Right kidney (tissue), 1 donor: ENCODE results near the gene SCAMP4.
"Not testable (repeated sequence)": the region's sequence is repeated elsewhere in the genome, so short reads cannot be mapped to it uniquely, and the experiment has no call there.

Experiments used
- DNase-seq: peaks from one replicate; pipeline ENCODE4 v3.0.0-alpha.2; 2016

Gene SCAMP4

GRCh38 chr19:1882786-1883692 lies 22.2 kb upstream of the SCAMP4 start:
- DNase-seq = no peak

GRCh38 chr19:1883784-1884183 lies 21.4 kb upstream of the SCAMP4 start:
- no peak for DNase-seq

GRCh38 chr19:1884291-1884718 lies 20.9 kb upstream of the SCAMP4 start:
- DNase-seq = no peak

- peak; percentile 68 for DNase-seq
Measured at GRCh38 chr19:1884719-1885334, 20.4 kb upstream of the SCAMP4 start.

- DNase-seq = peak; percentile 81
Measured at GRCh38 chr19:1885398-1886119, 19.6 kb upstream of the SCAMP4 start, which contains the start of gene ABHD17A. ABHD17A (minus strand) TSS chr19:1885496; CDS start chr19:1881566, 3,930 bp downstream.

- DNase-seq = not testable (repeated sequence)
Measured at GRCh38 chr19:1886360-1886759, 18.8 kb upstream of the SCAMP4 start.

- DNase-seq = no peak
Measured at GRCh38 chr19:1888385-1888784, 16.8 kb upstream of the SCAMP4 start.

- no peak for DNase-seq
Measured at GRCh38 chr19:1889907-1890306, 15.3 kb upstream of the SCAMP4 start.

GRCh38 chr19:1893791-1894190 lies 11.4 kb upstream of the SCAMP4 start:
- no peak for DNase-seq

- no peak for DNase-seq
Measured at GRCh38 chr19:1896508-1896907, 8.7 kb upstream of the SCAMP4 start.

GRCh38 chr19:1901940-1902404 lies 3.2 kb upstream of the SCAMP4 start:
- no peak for DNase-seq

- no peak for DNase-seq
Measured at GRCh38 chr19:1902923-1903322, 2.3 kb upstream of the SCAMP4 start.

- no peak for DNase-seq
Measured at GRCh38 chr19:1904860-1905109, 414 bp upstream of the SCAMP4 start.

- DNase-seq = no peak
Measured at GRCh38 chr19:1905863-1906375, 720 bp downstream of the SCAMP4 start.

GRCh38 chr19:1906985-1907562 lies 1.9 kb downstream of the SCAMP4 start:
- no peak for DNase-seq

- DNase-seq = peak; percentile 54
Measured at GRCh38 chr19:1907563-1908363, 2.6 kb downstream of the SCAMP4 start.

GRCh38 chr19:1908364-1908678 lies 3.1 kb downstream of the SCAMP4 start:
- DNase-seq = no peak

GRCh38 chr19:1909761-1910080 lies 4.5 kb downstream of the SCAMP4 start:
- DNase-seq = no peak

GRCh38 chr19:1910177-1910576 lies 5.0 kb downstream of the SCAMP4 start:
- no peak for DNase-seq

GRCh38 chr19:1911098-1911497 lies 5.9 kb downstream of the SCAMP4 start:
- DNase-seq = no peak

- DNase-seq = no peak
Measured at GRCh38 chr19:1911995-1912394, 6.8 kb downstream of the SCAMP4 start.
